SKM-1 (cell line): Measurements from ENCODE around the gene CRHR1.
"Not testable (repeated sequence)": the region's sequence is repeated elsewhere in the genome, so short reads cannot be mapped to it uniquely, and the experiment has no call there.

Source experiments
- DNase-seq: peaks from one replicate; lab custom pipeline; 2025; ENCODE audit not compliant: unreplicated experiment; lab: John Stamatoyannopoulos, UW

Gene CRHR1

DNA sequence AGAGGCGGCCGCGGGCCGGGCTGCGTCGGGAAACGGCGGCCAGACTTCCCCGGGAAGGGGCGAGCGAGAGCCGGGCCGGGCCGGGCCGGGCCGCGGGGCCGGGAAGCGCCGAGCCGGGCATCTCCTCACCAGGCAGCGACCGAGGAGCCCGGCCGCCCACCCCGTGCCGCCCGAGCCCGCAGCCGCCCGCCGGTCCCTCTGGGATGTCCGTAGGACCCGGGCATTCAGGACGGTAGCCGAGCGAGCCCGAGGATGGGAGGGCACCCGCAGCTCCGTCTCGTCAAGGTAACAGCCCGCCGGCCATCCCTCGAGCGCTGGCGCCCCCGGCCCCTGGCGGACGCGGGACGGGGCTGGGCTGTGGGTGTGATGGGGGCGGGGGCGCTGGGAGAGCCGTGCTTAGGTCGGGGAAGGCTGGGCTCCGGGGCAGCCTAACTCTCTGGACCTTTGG is at the start of gene CRHR1:
Gene CRHR1 (plus strand): TSS at position 28 of the 448 bp plus-strand sequence. CDS start 225 bp downstream, at position 253.
- no peak for DNase-seq

- no peak for DNase-seq
Measured at GRCh38 chr17:45734598-45734997, 49.5 kb upstream of the CRHR1 start.

- DNase-seq, result no peak
Measured at GRCh38 chr17:45735488-45735887, 48.6 kb upstream of the CRHR1 start.

- no peak for DNase-seq
Measured at GRCh38 chr17:45739786-45740185, 44.3 kb upstream of the CRHR1 start.

DNA sequence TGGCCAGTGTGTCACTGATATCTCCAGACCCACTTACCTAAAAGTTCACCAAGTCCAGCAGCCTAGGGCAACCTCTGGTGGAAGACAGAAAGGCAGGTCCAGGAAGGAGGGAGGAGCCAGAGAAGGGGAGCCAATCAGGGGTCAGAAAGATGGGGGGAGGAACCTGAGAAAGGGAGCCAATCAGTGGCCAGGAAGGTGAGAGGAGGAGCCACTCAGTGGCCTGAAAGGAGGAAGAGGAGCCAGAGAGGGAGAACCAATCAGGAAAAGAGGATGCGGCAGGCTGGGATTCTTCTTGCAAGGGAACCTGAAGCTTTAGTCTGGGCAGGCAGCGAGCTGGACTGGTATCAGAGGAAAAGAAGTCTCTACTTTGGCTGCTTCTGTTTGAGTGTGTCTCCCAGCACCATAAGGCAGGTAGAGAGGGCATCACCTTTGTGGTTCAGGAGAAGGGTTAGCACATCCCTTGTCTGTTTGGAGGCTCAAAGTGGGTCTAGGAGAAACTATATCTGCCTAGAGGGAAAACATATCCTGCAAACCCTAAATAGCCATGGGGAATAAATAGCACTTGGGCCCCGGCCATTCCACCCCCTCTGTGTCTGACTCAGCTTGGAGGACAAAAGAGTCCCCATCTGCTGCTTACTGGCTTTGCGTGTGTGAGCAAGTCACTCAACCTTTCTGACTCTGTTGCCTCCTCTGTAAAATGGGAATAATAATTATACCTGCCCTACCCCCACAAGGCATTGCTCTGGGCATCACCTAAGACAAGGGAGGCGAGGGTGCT is 43.4 kb upstream of the CRHR1 start:
- DNase-seq, result no peak

GRCh38 chr17:45742251-45742650 is 41.9 kb upstream of the CRHR1 start:
- DNase-seq, result no peak

DNA sequence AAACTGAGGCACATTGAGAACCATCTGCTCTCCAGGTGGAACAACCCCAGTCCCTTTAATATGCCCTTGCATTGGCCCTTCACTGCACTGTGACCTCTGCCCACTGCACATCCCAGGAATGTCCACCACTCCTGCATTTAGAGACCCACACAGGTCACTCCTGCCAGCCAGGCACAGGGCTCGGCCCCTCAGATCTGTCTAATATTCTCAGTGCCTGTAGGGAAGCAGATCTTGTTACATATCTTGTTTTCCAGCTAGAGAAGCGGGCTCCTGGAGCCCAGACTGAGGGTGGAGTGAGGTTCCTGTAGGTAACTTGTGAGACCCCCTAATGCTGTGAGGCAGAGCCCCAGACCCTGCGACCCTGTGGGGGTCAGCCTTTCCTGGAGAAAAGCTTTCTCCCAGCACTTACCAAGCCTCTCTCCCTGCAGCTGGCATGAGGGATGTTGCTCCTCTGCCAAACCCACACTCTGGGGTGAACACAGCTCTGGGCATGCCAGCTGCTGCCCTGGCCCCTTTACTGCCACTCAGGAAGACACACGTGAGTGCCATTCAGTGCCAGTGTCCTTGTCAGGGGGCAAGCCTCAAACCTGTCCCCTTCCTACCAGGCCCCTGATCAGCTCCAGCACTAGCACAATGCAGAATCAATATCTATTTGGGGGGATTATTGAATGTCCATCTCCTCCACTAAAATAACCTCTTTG is 40.3 kb upstream of the CRHR1 start:
- DNase-seq, result no peak

DNA sequence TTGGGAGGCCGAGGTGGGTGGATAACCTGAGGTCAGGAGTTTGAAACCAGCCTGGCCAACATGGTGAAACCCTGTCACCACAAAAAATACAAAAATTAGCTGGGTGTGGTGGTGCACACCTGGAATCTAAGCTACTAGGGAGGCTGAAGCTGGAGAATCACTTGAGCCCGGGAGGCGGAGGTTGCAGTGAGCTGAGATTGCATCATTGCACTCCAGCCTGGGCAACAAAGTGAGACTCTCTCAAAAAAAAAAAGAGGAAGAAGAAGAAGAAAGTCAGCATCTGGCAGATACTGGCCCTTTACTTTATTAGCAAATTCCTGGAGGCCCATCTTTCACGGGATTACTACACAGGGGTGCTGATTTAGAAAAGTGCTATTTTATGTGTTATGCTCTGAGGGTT is 39.3 kb upstream of the CRHR1 start:
- DNase-seq, result not testable (repeated sequence)

DNA sequence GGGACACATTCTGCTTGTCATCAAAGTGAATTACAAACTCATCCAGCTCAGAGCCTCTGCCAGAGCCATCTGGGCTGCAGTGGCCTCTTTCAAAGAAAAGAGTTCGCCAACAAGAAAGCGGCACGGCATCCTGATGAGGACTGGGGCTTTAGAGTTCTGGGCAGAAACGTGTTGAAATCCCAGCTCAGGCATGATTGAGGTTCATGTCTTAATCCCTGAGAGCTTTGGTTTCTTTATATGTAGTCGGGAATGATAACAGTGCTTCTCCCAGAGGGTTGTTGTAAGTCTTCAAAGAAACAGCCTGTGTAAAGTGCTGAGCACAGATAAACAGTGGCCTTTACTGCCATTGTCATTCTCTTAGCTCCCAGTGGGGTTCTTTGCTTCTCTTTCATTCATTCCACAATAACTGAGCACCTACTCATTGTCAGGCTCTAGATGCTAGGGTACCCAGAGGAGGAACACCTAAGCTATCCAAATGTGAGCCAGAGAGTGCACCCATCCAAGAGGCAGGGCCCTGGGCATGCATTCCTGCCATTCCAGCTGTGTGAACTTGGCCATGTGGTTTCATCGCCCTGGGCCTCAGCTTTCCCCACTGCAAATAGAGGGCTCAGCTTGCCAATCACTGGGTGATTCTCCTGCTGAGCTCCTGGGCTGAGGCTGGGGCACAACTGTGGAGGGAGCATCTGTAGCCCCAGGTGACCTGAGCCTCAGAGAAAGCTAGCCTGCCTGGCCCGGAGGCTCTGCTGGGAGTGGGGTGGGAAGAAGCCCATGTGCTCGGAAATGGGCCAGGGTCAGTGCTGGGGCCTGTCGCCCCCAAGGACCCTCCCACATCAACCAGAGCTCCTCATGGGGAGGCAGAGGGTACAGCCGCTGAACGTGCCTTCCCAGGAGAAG is 38.3 kb upstream of the CRHR1 start:
- DNase-seq, result no peak

DNA sequence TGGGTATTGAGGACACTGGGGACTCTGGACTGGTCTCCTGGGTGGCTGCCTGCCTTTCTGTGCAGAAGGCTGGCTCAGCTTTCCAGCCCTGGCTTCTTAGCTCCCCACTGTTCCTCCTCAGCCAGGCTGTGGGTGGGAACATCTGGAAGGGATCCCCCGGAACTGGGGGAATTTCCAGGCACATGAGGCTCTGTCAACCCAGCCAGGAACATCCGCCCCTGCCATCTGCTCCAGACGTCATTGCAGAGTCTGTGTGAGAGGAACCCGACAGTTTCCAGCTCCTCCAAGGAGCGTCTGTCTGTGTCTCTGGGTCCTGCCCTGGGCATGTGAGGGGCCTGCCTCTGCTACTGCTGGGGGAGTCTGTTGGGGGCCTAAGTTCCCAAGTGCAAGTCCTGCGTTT is 36.2 kb upstream of the CRHR1 start:
- no peak for DNase-seq

- DNase-seq, result no peak
Measured at GRCh38 chr17:45748731-45749310, 35.3 kb upstream of the CRHR1 start.

DNA sequence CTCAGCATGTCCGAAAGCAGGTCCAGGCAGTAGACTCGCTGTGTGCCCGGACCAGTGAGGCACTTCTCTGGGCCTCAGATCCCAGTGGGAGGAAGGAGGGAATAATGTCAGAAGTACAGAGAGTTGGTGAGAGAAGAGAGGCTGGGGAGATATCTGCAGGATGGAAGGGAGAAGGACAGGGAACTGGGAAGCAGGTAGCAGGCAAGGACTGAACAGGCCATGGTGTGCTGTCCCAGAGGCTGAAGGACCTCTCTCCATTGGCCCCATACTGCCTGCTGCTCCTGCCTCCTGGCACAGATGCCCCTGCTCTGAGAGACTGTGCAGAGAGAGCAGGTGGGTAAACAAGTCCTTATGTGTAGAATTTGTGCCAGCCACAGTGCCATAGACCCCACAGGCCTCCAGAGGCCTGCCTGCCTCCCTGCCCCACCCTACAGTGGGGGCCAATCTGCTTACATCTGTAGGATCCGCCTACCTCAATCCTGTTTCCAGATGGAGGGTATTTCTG is 34.2 kb upstream of the CRHR1 start:
- no peak for DNase-seq

GRCh38 chr17:45750779-45751440 is 33.2 kb upstream of the CRHR1 start:
- no peak for DNase-seq

- no peak for DNase-seq
Measured at GRCh38 chr17:45751466-45751865, 32.7 kb upstream of the CRHR1 start.

DNA sequence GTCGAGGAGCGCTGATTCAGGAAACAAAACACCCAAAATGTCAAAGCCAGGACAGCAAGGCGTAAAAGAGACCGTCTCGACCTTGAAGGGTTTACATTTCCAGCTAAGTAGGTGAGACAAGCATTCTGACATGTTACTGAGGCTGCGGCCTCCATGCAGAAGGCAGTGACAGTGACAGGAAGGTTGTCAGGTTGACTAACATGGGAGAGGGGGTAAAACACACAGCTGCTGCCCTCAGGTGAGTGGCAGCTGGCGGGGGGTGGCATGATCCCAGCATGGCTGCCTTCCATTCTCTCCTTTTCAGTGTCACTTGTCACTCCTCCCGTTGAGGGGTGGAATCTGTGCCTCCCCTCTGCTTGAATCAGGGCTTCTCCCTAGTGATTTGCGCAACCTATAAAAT is 31.9 kb upstream of the CRHR1 start:
- DNase-seq, result no peak

- no peak for DNase-seq
Measured at GRCh38 chr17:45753645-45754225, 30.4 kb upstream of the CRHR1 start.

- DNase-seq, result no peak
Measured at GRCh38 chr17:45755050-45755449, 29.1 kb upstream of the CRHR1 start.

DNA sequence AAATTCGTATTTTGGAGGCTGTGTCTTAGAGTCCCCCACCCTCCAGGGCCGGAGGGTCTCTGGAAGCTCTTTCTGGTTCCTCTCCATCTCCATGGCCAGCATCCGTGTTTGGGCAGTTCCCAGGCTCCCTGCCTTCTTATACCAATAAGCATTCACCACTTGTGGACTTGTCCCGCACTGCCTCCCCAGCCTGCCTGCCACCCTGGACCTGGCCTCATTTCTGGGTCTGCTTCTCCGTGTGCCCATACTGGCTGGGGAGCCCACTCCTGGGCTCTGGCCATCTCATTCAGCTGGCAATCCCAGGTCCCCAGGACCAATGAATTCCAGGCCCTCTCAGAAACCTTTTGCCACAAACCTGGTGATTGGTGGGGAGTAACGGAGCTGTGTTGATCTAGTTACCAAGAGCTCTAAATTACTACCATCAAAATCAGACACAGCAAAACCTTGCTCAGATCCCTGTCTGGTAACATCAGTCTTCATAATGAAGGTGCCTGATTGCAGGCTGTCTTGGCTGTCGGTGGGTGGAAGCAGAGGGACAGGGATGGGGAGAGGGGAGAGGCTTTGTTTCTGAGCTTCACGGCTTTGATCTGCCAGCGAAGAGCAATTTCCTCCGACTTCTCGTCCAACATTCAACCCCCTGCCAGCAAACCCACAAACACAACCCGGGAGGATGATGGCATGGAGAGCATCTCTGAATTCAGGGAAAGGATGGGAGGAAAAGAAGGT is 27.7 kb upstream of the CRHR1 start:
- no peak for DNase-seq
